Measurements from ENCODE around the gene MYOZ2.

MYOZ2 gene

DNA sequence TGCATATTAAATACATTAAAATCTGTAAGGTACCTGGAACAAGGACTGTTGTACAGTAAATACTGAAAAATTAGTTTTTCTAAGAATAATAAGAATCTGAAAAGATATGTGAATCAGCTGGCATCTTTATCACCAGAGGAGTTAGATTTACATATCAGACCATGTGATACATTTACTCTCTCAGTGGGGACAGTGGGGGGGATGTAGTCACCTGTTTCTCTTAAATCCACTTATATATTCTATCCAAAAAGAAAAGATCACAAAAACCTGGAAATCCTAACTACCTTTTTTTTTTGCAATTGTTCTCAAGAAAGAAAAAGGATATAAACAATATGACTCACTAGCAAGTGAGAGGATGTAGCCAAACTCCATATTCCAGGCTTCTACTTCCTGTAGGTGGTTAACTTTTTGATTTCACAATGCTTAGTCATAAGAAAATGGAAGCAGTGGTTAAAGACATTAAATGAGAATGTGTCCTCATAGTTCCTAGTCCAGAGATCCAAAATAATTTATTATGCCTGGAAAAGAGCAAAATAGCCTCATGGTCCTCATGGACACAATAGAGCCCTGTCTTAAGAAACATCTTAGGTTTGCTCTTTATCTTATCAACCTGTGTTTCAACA lies 22.5 kb upstream of the MYOZ2 start:
- H3K27ac ChIP-seq, result no peak overlapping the region
- TF ChIP-seq CTCF (conservative IDR thresholded peaks at IDR 0.05) (no peak), ZFX (IDR thresholded peaks at IDR 0.05) (no peak)

DNA sequence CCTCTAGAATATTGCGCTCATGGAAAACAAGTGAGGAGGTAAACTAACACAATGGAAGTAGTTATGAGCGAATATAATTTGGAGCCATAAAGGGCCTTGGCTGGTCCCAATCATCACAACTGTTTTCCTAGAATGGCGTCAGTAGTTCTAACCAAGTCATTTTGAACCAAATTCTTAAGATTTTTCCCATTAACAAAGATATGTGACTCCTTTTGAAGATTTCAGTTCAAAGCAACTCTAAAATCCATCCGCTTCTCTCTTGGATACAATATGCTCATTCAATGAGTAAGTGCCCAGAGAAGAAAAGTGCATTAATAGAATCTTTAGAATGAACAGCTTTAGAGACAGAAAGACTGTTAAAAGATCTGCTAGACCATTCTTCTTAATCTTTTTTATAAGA lies 19.6 kb upstream of the MYOZ2 start:
- H3K27ac ChIP-seq, result no peak overlapping the region
- no peak for TF ChIP-seq ZFX (IDR thresholded peaks at IDR 0.05)
- TF ChIP-seq CTCF (conservative IDR thresholded peaks at IDR 0.05), result no peak

GRCh38 chr4:119116925-119117900 lies 18.4 kb upstream of the MYOZ2 start:
- no peak for TF ChIP-seq CTCF (conservative IDR thresholded peaks at IDR 0.05)

GRCh38 chr4:119118397-119118796 lies 17.2 kb upstream of the MYOZ2 start:
- H3K27ac ChIP-seq, result no peak overlapping the region
- TF ChIP-seq ZFX (IDR thresholded peaks at IDR 0.05) (no peak), CTCF (conservative IDR thresholded peaks at IDR 0.05) (no peak)

More at GRCh38 chr4:119116925-119117900, 18.4 kb upstream of the MYOZ2 start:
- H3K27ac ChIP-seq, result no peak overlapping the region

DNA sequence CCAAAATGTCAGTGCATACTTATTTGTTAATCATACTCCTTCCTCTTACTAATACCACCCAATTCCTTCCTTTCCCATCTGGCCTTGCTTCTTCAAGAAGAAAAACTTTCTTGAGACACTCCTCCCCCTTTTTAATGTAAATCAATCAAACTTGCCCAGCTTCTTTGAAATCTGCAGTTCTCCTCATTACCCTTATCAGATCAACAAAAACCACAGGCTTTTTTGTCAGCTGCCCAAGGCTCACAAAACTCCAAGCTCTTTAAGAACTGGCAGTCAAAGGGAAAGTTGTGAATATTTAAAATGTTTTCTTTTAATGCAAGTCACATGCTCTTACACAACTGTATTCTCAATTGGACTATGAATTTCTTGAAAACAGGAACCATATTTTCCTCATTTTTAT lies 11.3 kb upstream of the MYOZ2 start:
- H3K27ac ChIP-seq, result no peak overlapping the region
- TF ChIP-seq ZFX (IDR thresholded peaks at IDR 0.05) (no peak), CTCF (conservative IDR thresholded peaks at IDR 0.05) (no peak)

- H3K27ac ChIP-seq, result no peak overlapping the region
- TF ChIP-seq ZFX (IDR thresholded peaks at IDR 0.05), result no peak
- no peak for TF ChIP-seq CTCF (conservative IDR thresholded peaks at IDR 0.05)
Measured at GRCh38 chr4:119125931-119126330, 9.7 kb upstream of the MYOZ2 start.

DNA sequence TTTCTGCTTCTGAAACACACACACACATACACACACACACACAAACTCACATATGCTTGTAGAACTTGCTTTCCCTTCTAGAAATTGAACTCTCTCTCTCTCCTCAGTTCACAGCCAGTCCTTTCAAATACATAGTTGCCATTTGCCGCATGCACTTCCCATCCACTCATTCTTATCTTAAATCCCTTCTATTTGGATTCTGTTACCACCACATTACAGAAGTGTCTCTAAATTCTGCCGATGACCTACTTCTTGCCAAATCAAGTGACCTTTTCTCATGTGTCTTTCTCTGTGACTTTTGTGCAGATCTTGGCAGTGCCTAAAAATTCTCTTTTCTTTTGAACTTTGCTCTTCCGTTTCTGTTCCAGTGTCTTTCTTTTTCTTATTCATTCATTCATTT lies 7.5 kb upstream of the MYOZ2 start:
- no peak overlapping the region for H3K27ac ChIP-seq
- no peak for TF ChIP-seq ZFX (IDR thresholded peaks at IDR 0.05)
- no peak for TF ChIP-seq CTCF (conservative IDR thresholded peaks at IDR 0.05)
